ENCODE data around the gene SRRM3.
A peak's percentile ranks its signal among the peaks of the same experiment; 100 is the strongest.
"Not testable (repeated sequence)": the region's sequence is repeated elsewhere in the genome, so short reads cannot be mapped to it uniquely, and the experiment has no call there.

Gene SRRM3

DNA sequence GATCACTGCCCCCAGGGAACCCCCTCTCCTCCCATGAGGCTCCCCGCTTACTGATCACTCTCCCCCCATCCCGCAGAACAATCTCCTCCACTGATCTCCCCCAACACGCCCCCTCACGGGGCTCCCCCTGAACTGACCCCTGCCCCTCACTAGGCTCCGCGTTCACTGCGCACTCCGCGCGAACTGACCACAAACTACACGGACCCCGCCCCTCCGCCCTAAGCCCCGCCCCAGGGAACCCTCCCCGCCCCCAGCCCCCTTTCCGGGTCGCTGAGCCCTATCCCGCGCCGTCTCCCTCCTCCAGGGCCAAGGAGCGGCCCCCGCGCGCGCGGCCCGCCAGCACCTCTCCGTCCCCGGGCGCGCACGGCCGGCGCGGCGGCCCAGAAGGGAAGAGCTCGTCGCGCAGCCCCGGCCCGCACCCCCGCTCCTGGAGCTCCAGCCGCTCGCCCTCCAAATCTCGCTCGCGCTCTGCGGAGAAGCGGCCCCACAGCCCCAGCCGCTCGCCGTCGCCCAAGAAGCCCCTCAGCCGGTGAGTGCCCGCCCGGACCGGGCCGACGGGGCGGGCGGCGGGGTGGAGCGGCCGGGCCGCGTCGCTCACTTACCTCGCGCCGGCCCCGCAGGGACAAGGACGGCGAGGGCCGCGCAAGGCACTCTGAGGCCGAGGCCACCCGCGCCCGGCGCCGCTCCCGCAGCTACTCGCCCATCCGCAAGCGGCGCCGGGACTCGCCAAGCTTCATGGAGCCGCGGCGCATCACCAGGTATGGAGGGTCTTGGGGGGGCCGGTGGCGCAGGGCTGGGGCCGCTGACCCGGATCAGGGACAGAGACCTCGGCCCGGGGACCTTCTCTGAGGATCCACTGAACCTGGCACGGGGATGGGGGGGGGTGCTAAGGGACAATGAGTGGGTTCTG, 80.9 kb downstream of the SRRM3 start:
- Histone ChIP-seq H3K27ac (no peak overlapping the region), H3K36me3 (ENCODE audit: insufficient read depth) (no peaks in the 10 kb centered on the region), H3K4me3 (IDR thresholded peaks at IDR 0.05; ENCODE audit: insufficient read depth, low read depth, low read length) (no peak overlapping the region), H4K20me1 (ENCODE audit: insufficient read depth) (no peaks in the 10 kb centered on the region), H3K4me1 (ENCODE audit: low read depth, poor library complexity, severe bottlenecking) (peaks cover 4% of the 10 kb centered on the region), H3K27me3 (ENCODE audit: insufficient read depth, low read depth) (peaks cover 71% of the 10 kb centered on the region), H3K9ac (no peak overlapping the region), H3K79me2 (ENCODE audit: insufficient read depth, low read depth) (no peaks in the 10 kb centered on the region), H2AFZ (ENCODE audit: low read depth) (no peak overlapping the region), H3K4me2 (peak overlapping the region; percentile 9; the same call in 1 of the 2 replicates)
- TF ChIP-seq, protein P1, sequence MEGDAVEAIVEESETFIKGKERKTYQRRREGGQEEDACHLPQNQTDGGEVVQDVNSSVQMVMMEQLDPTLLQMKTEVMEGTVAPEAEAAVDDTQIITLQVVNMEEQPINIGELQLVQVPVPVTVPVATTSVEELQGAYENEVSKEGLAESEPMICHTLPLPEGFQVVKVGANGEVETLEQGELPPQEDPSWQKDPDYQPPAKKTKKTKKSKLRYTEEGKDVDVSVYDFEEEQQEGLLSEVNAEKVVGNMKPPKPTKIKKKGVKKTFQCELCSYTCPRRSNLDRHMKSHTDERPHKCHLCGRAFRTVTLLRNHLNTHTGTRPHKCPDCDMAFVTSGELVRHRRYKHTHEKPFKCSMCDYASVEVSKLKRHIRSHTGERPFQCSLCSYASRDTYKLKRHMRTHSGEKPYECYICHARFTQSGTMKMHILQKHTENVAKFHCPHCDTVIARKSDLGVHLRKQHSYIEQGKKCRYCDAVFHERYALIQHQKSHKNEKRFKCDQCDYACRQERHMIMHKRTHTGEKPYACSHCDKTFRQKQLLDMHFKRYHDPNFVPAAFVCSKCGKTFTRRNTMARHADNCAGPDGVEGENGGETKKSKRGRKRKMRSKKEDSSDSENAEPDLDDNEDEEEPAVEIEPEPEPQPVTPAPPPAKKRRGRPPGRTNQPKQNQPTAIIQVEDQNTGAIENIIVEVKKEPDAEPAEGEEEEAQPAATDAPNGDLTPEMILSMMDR (conservative IDR thresholded peaks at IDR 0.05; ENCODE audit: low read depth, low read length), result no peak

DNA sequence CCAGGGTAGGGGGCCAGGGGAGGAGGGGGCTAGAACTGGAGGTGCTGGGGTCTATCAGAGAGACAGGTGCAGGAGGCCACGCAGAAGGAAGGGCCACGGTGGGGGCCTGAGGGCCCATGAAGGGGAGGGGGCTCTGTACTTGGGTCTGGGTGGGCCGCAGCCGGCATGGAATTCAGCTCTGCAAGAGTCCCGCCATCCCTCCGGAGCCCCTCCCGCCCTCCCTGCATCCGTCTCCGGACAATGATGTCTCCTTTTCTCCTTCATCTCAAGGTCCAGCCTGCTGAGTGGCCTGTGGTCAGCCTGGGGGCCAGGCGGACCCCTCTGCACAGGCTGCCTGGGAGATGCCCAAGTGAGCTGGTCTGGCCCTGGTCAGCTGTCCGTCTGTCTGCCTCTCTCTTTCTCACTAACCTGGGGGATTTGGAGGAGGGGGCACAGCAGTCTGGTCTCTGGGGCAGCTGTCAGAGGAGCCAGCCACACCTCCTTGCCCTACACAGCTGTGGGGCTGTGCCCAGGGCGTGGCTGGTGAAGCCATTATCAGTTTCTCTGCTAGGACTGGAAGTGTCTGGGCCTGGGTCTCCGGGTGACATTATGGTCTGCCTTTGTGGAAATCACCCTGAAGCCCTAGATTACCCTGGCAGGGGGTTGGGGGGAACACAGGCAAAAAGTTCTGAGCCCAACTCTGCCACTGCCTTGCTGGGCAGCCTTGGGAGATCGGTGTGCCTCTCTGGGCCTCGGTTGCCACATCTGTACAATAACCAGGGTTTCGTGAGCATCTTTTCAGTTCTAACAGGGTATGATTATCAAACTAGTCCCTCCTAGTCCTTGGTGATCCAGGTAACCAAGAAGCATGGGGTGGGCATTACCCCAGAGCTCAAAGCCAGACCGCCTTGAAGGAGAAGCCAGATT, 81.8 kb downstream of the SRRM3 start:
- peaks cover 62% of the 10 kb centered on the region for H3K27me3 ChIP-seq (ENCODE audit: insufficient read depth, low read depth)
- H3K4me2 ChIP-seq, result no peak overlapping the region
- no peak overlapping the region for H3K27ac ChIP-seq
- H3K4me1 ChIP-seq (ENCODE audit: low read depth, poor library complexity, severe bottlenecking), result peaks cover 4% of the 10 kb centered on the region
- H4K20me1 ChIP-seq (ENCODE audit: insufficient read depth), result no peaks in the 10 kb centered on the region
- H2AFZ ChIP-seq (ENCODE audit: low read depth), result no peak overlapping the region
- H3K36me3 ChIP-seq (ENCODE audit: insufficient read depth), result no peaks in the 10 kb centered on the region
- TF ChIP-seq, protein P1 (conservative IDR thresholded peaks at IDR 0.05; ENCODE audit: low read depth, low read length), result no peak
- no peaks in the 10 kb centered on the region for H3K79me2 ChIP-seq (ENCODE audit: insufficient read depth, low read depth)
- no peak overlapping the region for H3K9ac ChIP-seq
- no peak overlapping the region for H3K4me3 ChIP-seq (IDR thresholded peaks at IDR 0.05; ENCODE audit: insufficient read depth, low read depth, low read length)

DNA sequence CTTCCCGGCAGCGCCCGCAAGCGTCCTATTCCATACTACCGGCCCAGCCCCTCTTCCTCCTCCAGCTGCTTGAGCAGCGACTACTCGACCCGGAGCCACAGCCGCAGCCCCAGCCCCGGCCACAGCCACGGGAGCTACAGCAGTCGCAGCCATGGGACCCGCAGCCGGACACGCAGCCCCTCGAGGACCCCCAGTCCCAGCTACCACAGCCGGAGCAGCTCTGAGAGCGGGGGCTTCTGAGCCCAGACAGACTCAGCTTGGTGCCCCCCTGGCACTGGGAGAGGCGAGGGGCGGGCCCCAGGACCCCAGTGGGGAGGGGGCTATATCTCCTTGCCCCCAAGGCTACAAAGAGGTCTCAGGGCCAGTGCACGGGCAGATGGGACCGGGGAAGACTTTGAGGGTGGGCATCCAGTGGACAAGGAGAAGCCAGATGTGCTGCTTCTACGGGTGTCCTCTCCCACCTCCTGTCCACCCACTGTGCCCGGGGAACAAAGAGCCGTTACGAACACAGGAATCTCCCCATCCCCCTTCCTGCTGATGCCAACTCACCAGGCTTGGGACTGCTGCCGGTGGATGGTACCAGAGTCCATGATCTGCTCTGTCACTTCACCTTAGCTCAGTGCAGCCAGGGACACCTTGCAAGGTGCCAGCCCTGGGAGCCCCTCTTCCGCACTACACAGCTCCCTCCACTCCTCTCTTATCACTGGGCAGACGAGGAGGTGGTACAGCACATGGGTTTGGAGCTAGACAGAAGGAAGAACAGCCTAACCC, 84.1 kb downstream of the SRRM3 start:
- H3K9ac ChIP-seq, result no peak overlapping the region
- TF ChIP-seq, protein P1 (conservative IDR thresholded peaks at IDR 0.05; ENCODE audit: low read depth, low read length), result no peak

DNA sequence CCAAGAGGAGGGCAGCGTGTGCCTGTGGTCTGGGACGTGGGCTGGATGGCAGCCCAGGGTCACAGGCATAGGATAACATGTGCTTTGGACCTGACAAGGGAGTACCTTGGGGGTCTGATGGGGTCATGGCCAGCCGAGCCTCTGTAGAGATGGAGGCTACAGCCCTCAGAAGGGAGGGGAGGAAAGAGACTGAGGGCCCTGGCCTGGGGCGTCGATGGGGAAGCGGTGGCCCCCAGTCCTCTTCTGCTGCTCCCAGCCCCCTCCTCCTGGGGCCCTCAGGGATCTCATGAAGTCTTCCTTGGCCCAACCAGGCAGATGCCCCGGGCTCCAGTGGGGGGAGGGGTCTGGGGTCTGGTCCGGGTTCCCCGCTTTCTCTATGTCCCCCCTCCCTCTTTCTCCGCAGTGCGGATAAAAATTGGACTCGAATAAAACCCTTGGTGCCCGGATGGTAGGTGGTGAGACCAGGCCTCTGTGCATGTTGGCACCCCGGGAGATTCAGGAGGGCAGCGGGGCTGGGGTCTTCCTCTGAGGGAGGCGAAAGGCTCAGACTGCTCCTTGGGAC, 85.2 kb downstream of the SRRM3 start:
- TF ChIP-seq, protein P1 (conservative IDR thresholded peaks at IDR 0.05; ENCODE audit: low read depth, low read length), result no peak
- H3K36me3 ChIP-seq (ENCODE audit: insufficient read depth), result no peaks in the 10 kb centered on the region
- H4K20me1 ChIP-seq (ENCODE audit: insufficient read depth), result no peaks in the 10 kb centered on the region
- no peak overlapping the region for H3K4me3 ChIP-seq (IDR thresholded peaks at IDR 0.05; ENCODE audit: insufficient read depth, low read depth, low read length)
- peaks cover 12% of the 10 kb centered on the region for H3K4me1 ChIP-seq (ENCODE audit: low read depth, poor library complexity, severe bottlenecking)
- H2AFZ ChIP-seq (ENCODE audit: low read depth), result no peak overlapping the region
- H3K27me3 ChIP-seq (ENCODE audit: insufficient read depth, low read depth), result peaks cover 41% of the 10 kb centered on the region
- no peak overlapping the region for H3K9ac ChIP-seq
- no peak overlapping the region for H3K4me2 ChIP-seq
- no peak overlapping the region for H3K27ac ChIP-seq
- H3K79me2 ChIP-seq (ENCODE audit: insufficient read depth, low read depth), result no peaks in the 10 kb centered on the region

More for the DNA sequence above, 84.1 kb downstream of the SRRM3 start:
- Histone ChIP-seq H3K27me3 (ENCODE audit: insufficient read depth, low read depth) (peaks cover 49% of the 10 kb centered on the region), H3K4me3 (IDR thresholded peaks at IDR 0.05; ENCODE audit: insufficient read depth, low read depth, low read length) (no peak overlapping the region), H3K4me1 (ENCODE audit: low read depth, poor library complexity, severe bottlenecking) (peaks cover 4% of the 10 kb centered on the region), H3K4me2 (no peak overlapping the region), H2AFZ (ENCODE audit: low read depth) (no peak overlapping the region), H3K27ac (no peak overlapping the region), H3K79me2 (ENCODE audit: insufficient read depth, low read depth) (no peaks in the 10 kb centered on the region), H4K20me1 (ENCODE audit: insufficient read depth) (no peaks in the 10 kb centered on the region), H3K36me3 (ENCODE audit: insufficient read depth) (no peaks in the 10 kb centered on the region)

DNA sequence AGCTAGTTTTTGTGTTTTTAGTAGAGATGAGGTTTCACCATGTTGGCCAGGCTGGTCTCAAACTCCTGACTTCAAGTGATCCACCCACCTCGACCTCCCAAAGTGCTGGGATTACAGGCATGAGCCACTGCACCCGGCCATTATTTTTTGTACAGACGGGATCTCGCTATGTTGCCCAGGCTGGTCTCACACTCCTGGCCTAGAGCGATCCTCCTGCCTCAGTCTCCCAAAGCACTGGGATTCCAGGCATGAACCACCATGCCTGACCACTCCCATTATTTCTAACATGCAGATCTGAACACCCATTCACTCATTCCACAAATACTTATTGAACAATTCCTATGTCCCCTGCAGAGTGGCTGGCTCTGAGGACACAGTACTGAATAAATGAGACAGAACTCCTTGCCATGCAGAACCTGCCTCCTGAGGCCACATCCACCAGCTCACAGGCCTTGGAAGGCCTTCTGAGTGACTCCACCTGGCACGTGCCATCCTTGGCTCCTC, 89.2 kb downstream of the SRRM3 start:
- H2AFZ ChIP-seq (ENCODE audit: low read depth), result peak overlapping the region; percentile 75
- not testable (repeated sequence) for H3K36me3 ChIP-seq (ENCODE audit: insufficient read depth); H3K27me3 ChIP-seq (ENCODE audit: insufficient read depth, low read depth); H4K20me1 ChIP-seq (ENCODE audit: insufficient read depth); H3K79me2 ChIP-seq (ENCODE audit: insufficient read depth, low read depth); H3K4me2 ChIP-seq; H3K27ac ChIP-seq; H3K4me3 ChIP-seq (IDR thresholded peaks at IDR 0.05; ENCODE audit: insufficient read depth, low read depth, low read length); H3K9ac ChIP-seq
- H3K4me1 ChIP-seq (ENCODE audit: low read depth, poor library complexity, severe bottlenecking), result peaks cover 34% of the 10 kb centered on the region
